ENCODE measurements around the gene PEAK1.

DNA sequence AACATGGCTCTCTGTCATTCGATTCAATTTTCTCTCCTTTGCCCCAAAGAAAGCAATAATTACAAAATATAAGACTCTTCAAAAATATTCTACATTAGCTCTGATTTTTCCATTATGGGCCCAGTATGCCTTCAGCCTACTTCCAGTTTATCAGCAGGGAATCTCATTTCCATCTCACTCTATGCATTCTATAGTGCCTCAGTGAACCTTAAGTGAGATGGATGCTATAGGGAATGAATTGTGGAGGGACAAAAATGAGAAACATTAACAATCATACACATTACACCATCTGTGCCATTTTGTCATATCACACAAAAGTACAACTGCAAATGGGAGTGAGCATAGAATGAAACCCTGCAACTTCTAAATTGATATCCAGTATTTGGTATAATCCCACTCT, 298.3 kb downstream of the PEAK1 start:
- TF ChIP-seq SIN3A (IDR thresholded peaks at IDR 0.05; ENCODE audit: low read depth, low read length) (no peak), POLR2A (IDR thresholded peaks at IDR 0.05; ENCODE audit: low read depth, low read length) (no peak), HDAC2 (IDR thresholded peaks at IDR 0.05) (no peak), RAD21 (IDR thresholded peaks at IDR 0.05; ENCODE audit: insufficient read depth, low read depth, low read length) (no peak), KAT2A (conservative IDR thresholded peaks at IDR 0.05; ENCODE audit: control insufficient read depth, low read depth, low read length) (no peak)
- TF ChIP-seq, protein P1, sequence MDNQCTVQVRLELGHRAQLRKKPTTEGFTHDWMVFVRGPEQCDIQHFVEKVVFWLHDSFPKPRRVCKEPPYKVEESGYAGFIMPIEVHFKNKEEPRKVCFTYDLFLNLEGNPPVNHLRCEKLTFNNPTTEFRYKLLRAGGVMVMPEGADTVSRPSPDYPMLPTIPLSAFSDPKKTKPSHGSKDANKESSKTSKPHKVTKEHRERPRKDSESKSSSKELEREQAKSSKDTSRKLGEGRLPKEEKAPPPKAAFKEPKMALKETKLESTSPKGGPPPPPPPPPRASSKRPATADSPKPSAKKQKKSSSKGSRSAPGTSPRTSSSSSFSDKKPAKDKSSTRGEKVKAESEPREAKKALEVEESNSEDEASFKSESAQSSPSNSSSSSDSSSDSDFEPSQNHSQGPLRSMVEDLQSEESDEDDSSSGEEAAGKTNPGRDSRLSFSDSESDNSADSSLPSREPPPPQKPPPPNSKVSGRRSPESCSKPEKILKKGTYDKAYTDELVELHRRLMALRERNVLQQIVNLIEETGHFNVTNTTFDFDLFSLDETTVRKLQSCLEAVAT (IDR thresholded peaks at IDR 0.05), result no peak
- TF ChIP-seq, protein P2, sequence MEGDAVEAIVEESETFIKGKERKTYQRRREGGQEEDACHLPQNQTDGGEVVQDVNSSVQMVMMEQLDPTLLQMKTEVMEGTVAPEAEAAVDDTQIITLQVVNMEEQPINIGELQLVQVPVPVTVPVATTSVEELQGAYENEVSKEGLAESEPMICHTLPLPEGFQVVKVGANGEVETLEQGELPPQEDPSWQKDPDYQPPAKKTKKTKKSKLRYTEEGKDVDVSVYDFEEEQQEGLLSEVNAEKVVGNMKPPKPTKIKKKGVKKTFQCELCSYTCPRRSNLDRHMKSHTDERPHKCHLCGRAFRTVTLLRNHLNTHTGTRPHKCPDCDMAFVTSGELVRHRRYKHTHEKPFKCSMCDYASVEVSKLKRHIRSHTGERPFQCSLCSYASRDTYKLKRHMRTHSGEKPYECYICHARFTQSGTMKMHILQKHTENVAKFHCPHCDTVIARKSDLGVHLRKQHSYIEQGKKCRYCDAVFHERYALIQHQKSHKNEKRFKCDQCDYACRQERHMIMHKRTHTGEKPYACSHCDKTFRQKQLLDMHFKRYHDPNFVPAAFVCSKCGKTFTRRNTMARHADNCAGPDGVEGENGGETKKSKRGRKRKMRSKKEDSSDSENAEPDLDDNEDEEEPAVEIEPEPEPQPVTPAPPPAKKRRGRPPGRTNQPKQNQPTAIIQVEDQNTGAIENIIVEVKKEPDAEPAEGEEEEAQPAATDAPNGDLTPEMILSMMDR (IDR thresholded peaks at IDR 0.05 in 2 of 3, conservative IDR thresholded peaks at IDR 0.05 in 1 of 3; ENCODE audit: control insufficient read depth in 2 of 3, extremely low read depth in 1 of 3, insufficient read depth in 1 of 3, low read depth in 3 of 3, low read length in 3 of 3), result no peak

All from GM12878 (cell line).